ENCODE data around the gene HOXD11.
A peak's percentile ranks its signal among the peaks of the same experiment; 100 is the strongest.

HOXD11 gene

DNA sequence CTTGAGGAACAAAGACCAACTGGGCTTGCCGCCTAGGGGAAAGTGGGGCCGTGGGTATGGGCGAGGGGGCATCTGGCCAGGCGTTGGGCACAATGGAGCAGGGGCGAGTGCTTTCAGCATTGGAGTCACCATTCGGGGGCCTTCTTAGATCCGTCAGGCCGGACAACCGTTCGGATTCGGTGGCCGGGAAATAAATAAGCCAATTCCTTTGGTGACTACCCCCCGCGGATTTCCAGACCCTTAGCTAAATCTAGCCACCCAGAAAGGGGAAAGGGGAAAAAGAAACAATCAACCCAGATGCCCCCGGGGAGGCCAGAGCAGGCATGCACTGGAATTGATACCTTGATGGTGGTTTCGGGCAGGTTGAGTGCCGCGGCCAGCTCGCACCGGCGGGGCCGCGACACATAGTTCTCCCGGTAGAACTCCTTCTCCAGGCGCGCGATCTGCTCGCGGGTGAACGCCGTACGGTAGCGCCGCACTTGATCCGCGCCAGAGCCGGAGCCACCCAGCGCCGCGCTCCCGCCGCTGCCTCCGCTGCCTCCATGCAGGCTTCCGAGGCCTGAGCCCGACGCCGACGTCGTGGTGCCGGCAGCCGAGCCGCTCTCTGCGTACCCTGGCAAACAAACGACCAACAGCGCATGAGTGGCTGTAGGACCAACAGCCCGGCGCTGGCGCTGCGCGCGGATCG, 25.1 kb upstream of the HOXD11 start:
- no peak for DNase-seq

DNA sequence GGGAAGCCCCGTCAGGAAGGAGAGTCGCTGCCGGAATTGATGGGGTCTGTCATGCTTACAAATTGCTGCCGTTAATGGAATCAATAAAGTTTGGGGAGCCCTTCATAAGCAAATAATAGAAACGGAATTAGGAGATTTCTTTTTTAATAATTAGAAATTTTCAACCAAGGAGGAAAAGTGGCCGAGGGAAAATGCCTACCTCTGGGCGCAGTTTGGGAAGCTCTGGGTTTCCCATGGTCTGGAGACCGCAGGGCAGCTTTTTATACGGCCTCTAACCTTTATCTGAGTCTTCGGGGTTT, 24.6 kb upstream of the HOXD11 start:
- no peak for DNase-seq

DNA sequence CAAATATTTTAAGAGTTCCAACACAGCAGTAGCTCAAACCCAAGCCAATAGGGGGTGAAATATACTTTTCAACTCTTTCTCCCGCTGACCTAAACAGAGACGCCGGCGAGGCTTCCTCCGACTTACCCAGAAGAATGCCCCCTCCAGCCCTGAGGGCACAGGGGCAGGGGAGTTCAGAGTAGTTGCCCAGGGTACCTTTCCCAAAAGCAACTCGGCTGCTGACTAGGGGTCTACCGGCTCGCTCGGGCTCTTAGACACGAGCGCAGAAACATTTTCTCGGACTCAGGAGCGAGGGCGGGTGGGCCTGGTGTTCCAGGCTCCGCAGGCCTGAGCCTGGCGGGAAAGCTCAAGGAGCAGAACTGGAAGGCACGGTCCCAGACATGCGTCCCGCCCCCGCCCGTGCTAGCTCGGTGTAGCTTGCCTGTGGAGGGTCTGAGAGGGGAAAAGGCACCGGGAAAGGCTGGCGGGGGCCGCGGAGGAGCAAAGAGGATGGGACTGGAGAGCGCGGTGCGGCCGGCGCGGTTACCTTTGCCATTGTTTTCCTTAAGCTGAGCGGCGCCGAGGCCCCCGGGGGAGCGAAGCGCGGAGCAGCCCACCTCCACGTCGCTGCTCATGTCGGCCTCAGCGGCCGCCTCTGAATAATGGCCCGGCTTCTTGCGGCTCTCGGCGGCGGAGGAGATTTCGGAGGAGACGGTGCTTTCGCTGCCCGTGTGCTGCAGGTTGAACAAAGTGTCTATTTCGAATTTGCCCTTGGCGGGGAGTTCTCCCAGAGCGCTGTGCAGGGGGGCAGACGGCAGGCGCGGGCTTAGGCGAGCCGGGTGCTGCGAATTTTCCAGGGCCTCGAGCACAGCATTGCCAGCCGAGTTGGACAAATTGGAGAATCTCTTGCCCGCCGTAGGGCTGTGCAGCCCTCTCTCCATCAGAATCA, 24.0 kb upstream of the HOXD11 start:
- no peak for DNase-seq

DNA sequence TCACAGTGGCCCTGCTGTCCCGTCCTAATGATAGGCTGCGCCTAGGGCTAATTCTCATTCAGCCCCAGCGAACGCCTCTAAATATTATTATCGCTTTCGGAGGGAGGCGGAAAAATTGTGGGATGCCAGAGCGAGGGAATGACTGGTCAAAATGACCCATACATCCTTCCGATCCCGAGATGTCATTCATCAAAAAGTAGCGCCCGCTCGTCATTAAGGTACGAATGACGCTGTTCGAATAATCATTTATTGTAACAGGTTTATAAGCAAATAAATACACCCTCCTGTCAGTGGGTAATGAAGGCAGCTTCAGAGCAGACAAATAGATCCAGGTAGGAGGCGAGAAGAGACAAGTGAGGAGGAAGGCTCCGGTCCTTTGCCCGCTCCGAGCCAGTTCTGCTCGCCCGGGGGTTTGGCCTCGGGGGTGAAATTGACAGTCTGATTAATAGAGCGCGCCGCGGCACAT, 23.3 kb upstream of the HOXD11 start, which contains the start of gene EVX2:
EVX2 (minus strand) TSS at position 167 of the 466 bp plus-strand sequence. CDS start 186 bp downstream, outside the sequence.
- no peak for DNase-seq

DNA sequence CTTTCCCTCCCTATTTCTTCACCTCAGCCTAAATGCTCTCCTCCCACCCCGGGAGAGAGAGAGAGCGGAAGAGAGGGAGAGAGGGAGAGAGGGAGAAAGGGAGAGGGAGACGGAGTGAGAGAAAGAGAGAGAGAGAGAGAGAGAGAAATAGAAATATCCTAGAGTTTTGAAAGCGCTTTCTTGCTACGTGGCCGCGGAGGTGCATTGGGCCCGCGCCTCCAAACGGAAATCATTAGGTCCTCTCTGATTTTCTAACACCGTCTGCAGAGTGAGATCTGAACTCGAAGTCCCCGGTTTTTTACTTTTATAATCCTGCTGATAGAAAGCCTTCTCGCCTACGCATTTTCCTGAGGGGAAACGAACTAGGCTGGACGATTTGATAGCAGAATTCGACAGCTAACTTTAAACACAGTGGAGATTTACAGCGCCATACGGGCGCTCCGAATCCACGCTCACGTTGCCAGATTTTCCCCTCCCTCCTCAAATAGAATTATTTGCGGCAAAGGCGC, 22.4 kb upstream of the HOXD11 start:
- DNase-seq, result no peak

DNA sequence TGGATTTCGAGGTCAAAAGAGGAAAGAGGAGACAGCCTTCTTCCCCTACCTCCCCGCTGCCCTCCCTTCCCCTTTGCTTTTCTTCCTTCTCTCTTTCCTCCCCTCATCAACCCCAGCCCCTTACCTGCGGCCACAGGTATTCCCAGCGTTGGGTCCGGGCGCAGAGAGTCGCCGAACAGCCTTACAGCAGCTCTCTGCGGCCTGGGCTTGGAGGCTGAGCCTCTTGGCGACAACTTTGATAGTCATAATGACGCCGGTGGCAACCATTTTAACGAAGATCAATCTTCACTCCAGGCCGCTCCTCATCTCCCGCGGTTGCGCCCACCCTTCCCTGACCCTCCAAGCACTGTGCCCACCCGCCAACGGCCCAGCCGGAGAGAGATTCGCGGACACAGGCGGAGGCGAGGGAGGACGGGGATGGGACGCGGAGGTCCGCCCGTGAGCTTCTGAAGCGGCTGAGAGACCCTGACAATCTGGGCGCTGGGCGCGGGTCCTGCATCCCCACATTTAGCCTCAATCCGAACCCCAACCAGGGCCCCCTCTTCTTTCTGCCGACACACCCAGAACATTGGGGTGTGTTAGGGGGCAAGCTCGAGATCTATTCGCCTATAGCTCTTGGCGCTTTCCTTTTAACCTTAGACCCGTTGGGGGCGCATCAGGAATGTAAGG, 21.8 kb upstream of the HOXD11 start:
- no peak for DNase-seq

DNA sequence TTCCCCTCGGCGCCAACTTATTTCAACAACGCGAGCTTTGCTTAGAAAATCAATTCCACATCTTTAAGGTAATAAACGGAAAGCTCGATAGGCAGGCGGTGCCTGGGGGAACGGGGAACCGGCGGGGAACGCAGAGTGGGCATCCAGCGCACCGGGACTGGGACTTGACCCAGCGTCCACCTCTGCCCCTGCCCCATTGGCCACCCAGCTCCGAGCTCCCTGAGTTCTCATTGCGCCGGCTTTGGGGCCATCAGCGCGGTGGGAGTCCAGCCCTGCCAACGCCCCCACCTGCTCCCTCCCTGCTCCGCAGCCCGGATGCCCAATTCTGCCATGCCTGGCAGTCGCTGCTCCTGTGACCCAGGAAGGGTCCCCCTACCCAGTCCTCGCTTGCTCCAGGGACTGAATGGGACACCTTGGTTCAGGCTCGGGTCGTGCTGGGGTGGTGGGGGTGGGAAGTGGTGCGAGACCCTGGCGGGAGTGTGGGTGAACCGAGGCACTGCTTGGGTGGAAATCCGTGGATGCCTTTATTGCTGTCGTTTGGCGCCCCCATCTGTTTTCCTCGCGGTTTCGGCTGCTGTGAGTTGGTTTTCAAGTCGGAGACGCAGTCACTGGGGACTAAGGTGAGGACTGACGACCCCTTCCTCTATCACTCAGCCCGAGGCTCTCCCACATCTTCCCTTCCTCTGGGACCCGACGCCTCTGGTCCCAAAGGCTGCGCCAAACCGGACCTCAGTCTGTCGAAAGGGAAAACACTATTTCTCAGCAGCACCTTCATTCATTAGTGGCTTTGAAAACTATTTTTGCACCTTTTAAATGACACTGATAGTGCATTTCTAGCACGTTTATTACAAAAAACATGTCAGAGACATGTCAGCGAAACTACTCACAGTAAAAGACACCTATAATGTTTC, 21.0 kb upstream of the HOXD11 start:
- DNase-seq, result peak; percentile 70

DNA sequence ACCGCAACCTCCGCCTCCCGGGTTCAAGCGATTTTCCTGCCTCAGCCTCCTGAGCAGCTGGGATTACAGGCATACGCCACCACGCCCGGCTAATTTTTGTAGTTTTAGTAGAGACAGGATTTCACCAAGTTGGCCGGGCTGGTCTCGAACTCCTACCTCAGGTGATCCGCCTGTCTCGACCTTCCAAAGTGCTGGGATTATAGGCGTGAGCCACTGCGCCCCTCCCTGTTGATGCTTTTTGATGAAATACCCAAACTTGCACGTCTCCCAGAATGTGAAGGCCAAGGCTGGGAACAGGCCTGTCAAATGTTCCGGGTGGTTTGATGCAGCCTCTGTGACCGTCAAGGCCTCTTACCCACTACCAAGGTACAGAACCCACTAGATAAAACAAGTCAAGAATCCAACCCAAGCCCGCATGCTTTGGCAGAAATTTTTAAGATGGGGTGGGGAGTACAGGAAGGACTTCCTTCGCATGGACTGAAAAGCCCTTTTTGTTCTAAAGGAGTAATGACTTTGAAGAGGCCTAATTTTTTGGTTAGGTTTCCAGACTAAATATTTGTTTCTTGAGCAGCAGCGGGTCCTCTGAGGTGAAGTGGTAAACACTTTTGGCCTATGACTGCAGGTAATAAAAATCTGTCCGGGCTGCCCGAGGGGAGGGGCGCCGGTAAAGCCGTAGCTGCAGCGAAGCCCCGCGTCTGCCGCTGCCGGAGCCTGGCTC, 19.6 kb upstream of the HOXD11 start:
- DNase-seq, result no peak

DNA sequence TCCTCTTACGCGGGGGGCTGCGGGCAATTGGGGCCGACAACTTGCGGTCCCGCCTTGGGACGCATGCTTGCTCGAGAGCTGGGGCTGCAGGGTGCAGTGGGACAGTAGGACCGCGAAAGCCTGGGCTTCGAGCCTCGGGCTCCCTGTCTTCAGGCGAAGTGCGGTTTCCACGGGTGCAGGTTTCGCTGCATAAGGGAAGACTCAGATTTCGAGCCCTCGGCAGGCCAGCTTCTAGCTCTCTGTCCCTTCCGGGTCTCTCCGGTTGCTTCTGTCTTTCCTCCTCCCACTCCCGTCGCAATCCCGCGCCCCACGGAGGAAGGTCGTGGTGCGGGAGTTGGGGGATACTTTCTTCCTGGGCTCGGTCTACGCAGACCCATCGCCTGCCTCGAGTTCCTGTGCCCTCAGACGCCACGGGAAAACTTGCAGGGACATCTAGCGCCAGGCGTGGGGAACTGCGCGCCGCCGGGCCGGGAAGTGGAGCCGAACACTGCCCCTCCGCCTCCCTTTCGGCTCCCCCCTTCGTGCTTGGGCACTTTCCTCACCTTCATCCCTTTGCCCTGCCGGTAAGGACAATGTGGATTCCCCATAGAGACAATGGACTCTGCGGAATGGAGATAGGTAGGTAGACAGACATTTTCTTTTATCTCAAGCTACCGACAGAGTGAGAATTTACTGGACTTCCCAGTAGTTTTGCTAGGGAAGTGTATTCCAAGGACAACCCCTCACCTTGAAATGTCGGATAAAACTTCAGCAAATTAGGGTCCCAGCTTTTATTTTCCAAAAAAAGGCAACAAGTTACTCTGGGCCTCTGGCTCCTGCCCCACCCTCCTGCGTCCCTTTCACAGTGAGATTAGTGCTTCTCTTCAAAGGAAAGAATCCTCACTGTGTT, 18.8 kb upstream of the HOXD11 start:
- DNase-seq, result peak; percentile 81

DNA sequence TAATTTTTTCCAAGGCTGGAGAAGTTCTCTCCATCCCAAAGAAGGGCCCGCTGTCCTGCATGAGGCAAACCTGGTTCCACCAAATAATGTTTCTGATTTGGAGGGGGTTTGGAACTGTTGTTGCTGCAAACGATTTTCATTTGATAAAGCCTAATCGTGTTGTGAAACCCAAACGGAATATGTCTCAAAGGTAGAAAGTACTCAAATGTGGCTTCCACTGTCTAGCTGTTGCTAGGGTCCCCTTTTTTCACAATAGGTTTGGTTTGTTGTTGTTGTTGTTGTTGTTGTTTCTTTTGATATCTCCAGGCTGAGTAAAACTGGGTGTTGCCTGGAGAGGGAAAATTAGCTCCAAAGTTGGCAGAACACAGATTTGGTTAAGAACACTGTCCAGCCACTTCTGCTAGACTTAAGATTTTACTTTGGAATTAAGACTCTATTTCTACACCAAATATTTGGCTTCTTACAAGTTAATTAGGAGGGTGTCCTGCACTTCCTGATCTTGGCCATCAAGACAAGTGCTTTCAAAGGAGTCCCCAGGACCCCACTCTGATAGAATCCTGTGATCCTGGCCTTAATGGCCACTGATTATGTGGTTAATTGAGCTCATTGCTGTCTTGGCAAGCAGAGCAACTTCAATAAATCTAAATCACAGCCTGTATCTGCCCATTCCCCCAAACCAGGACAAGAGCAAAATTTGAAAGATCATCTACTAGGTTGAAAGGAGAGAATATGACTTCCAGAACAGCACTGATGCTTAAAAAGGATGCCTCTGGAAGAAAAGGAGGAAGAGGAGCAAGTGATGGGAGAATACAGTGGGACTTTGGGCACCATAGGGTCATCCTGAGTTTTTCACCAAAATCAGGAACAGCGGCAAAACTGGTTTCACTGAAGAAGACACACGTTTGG, 17.9 kb upstream of the HOXD11 start:
- peak; percentile 39 for DNase-seq

DNA sequence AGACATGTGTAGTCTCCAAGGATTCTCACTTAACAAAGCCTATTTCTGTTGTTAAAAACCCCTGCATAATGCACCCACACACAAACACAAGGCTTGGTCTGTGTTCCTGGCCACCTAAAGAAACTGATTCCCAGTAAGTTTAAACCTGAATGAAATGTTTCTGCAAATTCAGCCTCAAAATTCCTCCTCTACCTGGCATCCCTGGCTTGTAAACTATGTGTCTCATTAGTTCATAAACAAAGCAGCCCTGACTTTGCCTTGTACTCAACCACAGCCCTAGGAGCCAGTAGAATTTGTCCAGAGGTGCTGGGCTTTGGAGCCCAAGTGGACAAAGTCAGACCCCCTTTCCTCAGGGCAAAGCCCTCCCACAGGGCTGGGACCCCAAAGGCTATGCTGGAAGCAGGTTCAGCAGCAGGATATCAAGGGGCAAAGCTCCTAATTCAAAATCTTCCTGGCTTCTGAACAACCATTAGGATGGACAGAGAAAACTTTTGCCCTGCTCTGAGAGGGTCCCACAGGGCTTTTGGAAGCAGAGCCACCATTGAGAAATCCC, 17.2 kb upstream of the HOXD11 start:
- no peak for DNase-seq

DNA sequence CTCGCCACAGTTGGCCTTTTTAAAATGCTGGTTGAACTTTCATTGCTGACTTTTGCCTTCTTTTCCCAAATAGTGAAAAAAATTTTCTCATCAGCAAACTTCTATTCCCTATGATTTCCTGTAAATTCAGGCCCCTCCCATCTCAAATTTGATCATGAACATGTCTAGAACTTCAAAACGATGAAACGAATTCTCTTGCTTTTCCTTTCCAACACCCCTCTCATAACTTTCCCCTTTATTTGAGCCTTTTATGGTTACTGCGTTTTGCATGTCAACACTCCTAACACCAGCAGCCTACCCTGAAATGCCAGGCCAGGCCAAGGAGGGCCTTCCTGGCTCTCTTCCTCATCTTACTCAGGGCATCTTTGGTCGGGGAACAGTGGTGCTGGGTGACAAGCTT, 16.2 kb upstream of the HOXD11 start:
- no peak for DNase-seq

DNA sequence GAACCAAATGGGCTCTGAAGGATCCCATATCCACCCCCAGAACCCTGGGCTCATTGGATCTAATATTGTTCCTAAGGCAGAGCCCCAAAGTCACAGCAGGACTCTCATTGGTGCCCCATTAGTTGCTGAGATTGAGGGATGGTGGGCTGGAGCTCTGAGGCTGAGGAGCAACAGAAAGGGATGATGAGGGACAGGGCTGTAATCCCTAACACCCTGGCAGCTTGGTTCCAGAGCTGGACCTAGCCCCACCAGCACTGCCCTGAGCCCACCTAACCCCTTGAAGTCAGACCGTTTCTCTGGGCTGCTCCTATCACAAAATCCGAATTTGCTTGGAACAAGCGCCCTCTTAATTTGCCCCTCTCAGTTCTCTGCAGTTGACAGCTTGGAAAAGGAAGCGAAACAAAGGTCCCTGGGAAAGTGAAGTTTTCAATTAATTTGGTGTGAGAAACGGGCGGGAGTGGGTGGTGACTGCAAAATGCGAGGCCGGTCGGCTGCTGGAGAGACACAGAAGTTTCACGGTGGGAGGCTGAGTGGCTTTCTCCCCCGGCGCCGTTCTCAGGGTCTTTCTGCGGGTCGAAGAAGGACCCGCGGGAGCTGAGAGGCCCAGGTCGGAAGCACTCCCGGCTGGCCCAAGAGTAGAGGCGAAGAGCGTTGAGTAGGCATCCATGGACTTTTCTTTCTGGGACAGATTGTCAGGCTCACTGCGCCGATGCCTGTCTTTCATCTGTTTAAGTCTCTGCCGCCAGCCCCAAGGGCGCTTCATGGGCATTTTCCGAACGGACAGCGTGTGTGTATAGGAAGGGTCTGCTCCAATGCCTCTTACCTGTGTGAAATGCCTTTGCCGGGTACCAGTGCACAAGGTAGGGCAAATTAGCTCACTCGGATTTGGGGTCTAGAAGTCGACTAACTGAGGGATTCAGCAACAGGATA, 15.5 kb upstream of the HOXD11 start:
- no peak for DNase-seq

DNA sequence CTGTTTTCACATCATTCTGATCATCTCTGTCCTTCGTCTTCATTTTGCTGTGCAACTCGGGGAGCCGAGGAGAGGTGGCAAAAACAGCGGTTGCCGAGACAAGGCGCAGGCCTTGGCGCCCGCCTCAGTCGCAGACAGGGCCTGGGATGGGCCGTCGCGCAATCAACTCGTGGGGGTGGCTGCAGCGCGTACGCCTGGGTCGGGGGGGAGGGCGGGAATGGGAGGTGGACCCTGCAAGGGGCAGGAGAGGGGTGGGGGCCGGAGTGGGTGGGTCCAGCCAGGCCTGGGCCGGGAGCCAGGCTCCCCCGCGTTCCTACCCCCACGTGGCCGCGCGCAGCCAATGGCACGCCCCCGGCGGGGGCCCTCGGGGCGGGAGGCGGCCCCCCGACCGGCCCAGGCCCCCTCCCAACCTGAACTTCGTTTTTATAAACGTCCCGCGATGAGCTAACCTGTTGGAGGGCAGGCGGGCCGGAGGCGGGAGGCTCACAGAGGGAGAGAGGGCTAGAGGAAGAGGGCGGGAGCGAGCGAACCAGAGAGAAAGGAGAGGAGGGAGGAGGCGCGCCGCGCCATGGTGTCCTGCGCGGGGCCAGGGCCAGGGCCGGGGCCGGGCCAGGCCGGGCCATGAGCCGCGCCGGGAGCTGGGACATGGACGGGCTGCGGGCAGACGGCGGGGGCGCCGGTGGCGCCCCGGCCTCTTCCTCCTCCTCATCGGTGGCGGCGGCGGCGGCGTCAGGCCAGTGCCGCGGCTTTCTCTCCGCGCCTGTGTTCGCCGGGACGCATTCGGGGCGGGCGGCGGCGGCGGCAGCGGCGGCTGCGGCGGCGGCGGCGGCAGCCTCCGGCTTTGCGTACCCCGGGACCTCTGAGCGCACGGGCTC, 14.6 kb upstream of the HOXD11 start, which contains the start of gene HOXD13:
HOXD13 (plus strand) TSS at position 452 of the 875 bp plus-strand sequence; CDS start at position 622, 170 bp downstream.
- DNase-seq, result no peak

DNA sequence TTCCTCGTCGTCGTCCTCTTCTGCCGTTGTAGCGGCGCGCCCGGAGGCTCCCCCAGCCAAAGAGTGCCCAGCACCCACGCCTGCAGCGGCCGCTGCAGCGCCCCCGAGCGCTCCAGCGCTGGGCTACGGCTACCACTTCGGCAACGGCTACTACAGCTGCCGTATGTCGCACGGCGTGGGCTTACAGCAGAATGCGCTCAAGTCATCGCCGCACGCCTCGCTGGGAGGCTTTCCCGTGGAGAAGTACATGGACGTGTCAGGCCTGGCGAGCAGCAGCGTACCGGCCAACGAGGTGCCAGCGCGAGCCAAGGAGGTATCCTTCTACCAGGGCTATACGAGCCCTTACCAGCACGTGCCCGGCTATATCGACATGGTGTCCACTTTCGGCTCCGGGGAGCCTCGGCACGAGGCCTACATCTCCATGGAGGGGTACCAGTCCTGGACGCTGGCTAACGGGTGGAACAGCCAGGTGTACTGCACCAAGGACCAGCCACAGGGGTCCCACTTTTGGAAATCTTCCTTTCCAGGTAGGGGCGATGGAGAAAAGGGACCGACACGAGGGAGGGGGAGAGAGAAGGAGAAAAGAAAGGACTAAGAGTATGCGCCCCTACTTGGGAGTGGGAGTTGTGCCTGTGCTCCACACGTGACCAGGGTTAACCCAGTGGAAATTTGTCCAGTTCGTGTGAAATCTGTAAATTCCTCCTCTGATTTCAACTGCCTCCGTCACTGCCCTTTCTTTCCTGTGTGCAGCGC, 13.8 kb upstream of the HOXD11 start:
- DNase-seq, result no peak

DNA sequence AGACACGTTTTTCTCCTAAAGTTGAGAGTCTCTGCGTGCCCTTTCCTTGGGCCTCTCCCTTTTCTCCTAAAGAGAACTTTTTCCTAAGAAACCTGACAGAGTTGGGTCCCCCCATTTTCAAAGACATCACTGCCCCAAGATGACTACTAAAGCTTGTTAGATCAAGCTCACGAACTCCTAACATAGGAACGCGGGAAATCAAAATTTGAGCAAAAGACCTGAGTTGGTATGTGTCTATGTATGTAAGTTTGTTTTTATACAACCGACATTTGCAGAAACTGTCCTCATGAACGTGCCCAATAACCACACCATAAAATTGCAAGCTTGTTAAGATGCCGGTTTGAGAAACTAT, 13.2 kb upstream of the HOXD11 start:
- no peak for DNase-seq

All from NCI-H69 (cell line).